SK-N-SH (cell line): Measurements from ENCODE around the gene MAN2C1.
"Not testable (repeated sequence)": the region's sequence is repeated elsewhere in the genome, so short reads cannot be mapped to it uniquely, and the experiment has no call there.

ENCODE experiments used
- CTCF ChIP-seq: fragments of 200-600 bp; sonication (generic); IDR thresholded peaks from 2 replicates; pipeline ENCODE4 v1.6.1; 2017; ENCODE audit warnings: antibody characterized with exemption, mild to moderate bottlenecking, moderate library complexity
- POLR2AphosphoS5 ChIP-seq: IDR thresholded peaks from 2 replicates; pipeline ENCODE4 v1.6.1; 2012; ENCODE audit warnings: low read depth, low read length

- not testable (repeated sequence) for TF ChIP-seq POLR2AphosphoS5, CTCF
Observed at GRCh38 chr15:75312548-75312947, 55.9 kb downstream of the MAN2C1 start.
